Right kidney (tissue), 1 donor: Measurements from ENCODE around the gene RPL36AL.
"Not testable (repeated sequence)": the region's sequence is repeated elsewhere in the genome, so short reads cannot be mapped to it uniquely, and the experiment has no call there.

Experiments
- DNase-seq: peaks from one replicate; pipeline ENCODE4 v3.0.0-alpha.2; 2016

RPL36AL gene

GRCh38 chr14:49621114-49621881 is 872 bp upstream of the RPL36AL start:
- no peak for DNase-seq

- DNase-seq, result no peak
Observed at GRCh38 chr14:49619730-49620129, 696 bp downstream of the RPL36AL start.

GRCh38 chr14:49619273-49619672 is 1.2 kb downstream of the RPL36AL start:
- DNase-seq, result not testable (repeated sequence)

DNA sequence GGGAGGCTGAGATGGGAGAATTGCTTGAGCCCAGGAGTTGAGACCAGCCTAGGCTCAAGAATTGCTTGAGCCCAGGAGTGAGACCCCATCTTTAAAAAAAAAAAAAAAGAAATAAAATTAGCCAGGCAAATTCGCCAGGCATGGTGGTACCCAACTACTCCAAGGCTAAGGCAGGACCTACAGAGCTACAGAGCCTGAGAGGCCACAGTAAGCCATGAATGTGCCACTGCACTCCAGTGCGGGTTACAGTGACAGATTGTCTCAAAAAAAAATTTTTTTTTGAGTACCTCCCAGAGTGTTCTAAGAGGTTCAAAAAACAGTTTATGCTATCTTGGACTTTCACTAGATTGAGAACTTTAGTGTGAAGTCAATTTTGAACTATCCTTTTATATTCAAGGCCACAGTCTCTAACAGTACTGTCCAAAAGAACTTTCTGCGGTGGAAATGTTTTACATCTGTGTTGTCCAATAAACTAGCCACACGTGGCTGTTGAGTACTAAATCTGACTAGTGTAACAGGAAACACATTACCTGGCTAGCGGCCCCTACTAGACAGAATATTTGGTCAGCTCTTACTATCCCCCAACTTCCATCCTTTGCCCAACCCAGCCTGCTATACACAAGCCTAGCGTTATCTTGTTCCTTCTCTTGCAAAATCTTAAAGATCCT is 2.4 kb downstream of the RPL36AL start:
- DNase-seq, result no peak

- no peak for DNase-seq
Observed at GRCh38 chr14:49615776-49616175, 4.7 kb downstream of the RPL36AL start.

GRCh38 chr14:49614196-49614595 is 6.2 kb downstream of the RPL36AL start:
- no peak for DNase-seq

GRCh38 chr14:49612671-49613070 is 7.8 kb downstream of the RPL36AL start:
- no peak for DNase-seq

- DNase-seq, result no peak
Observed at GRCh38 chr14:49612251-49612650, 8.2 kb downstream of the RPL36AL start.

- DNase-seq, result no peak
Observed at GRCh38 chr14:49607583-49607982, 12.8 kb downstream of the RPL36AL start.

GRCh38 chr14:49598485-49599300 is 21.7 kb downstream of the RPL36AL start, which contains the start of gene LRR1:
TSS of gene LRR1 (plus strand) at chr14:49598940. CDS start at chr14:49599021, 81 bp downstream.
- peak; percentile 99 for DNase-seq

DNA sequence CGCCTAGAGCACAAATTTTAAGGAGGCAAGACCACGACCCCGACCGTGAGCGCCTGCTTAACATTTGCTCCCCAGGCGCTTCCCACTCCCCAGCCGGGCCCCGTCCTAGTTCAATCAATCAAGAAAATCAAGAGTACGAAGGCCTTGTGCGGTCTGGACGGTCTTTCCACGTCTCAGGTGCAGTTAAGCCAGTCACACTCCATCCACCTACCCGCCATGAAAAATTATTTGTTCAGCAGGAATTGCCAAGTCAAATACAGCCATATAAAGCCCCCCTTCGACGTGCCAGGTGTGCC is 22.3 kb downstream of the RPL36AL start:
- no peak for DNase-seq

GRCh38 chr14:49594347-49595091 is 25.9 kb downstream of the RPL36AL start:
- no peak for DNase-seq

GRCh38 chr14:49593016-49593415 is 27.4 kb downstream of the RPL36AL start:
- DNase-seq, result no peak

GRCh38 chr14:49589387-49589786 is 31.0 kb downstream of the RPL36AL start:
- DNase-seq, result no peak

GRCh38 chr14:49586673-49587460 is 33.6 kb downstream of the RPL36AL start:
- DNase-seq, result peak; percentile 76

GRCh38 chr14:49585803-49586672 is 34.4 kb downstream of the RPL36AL start, which contains the start of gene RPS29:
TSS of gene RPS29 (minus strand) at chr14:49586380. CDS start at chr14:49586346, 34 bp downstream.
- DNase-seq, result peak; percentile 97

- not testable (repeated sequence) for DNase-seq
Observed at GRCh38 chr14:49584981-49585640, 35.3 kb downstream of the RPL36AL start.

- DNase-seq, result no peak
Observed at GRCh38 chr14:49584058-49584457, 36.4 kb downstream of the RPL36AL start.

GRCh38 chr14:49583629-49584028 is 36.8 kb downstream of the RPL36AL start:
- DNase-seq, result no peak
